NCI-H446 treated with DMSO at 0.1 percent for 48 hours (cell line): ENCODE data around the gene PRDM12.

Experiments
- DNase-seq: peaks from one replicate; lab custom pipeline; 2025; lab: John Stamatoyannopoulos, UW

Gene PRDM12

GRCh38 chr9:130636648-130637020 is 27.8 kb upstream of the PRDM12 start:
- no peak for DNase-seq

- DNase-seq: no peak
Measured at GRCh38 chr9:130638284-130639123, 25.9 kb upstream of the PRDM12 start.

DNA sequence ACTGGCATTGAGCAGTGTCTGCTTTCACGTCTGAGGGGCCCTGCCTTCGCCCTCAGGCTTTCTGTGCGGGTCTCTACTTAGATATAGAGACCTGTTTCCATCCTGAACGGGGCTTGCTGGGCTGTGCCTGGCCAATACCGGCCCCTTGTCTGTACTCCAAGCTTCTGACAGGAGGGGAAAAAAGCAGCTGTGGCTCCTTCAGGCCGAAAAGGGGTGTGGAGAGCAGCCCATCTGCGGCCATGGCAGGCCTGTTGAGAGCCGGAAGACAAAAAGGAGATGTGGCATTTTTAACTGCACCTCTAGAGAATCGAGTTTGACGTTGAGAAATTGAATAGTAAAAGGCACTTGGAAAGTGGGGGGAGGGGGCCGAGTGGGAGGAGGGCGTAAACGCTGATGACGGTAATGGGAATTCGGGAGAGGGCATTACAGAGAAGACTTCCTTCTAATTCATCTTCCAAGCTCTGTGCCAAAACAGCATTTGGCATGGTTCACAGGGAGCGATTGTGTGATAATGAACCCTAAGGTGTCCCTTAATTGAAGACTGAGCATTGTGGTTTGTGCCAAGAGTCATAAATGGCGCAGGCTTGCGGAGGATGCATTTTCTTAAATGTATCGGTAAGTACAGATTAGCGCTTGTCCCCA is 25.1 kb upstream of the PRDM12 start:
- no peak for DNase-seq

GRCh38 chr9:130639866-130640555 is 24.4 kb upstream of the PRDM12 start:
- no peak for DNase-seq

DNA sequence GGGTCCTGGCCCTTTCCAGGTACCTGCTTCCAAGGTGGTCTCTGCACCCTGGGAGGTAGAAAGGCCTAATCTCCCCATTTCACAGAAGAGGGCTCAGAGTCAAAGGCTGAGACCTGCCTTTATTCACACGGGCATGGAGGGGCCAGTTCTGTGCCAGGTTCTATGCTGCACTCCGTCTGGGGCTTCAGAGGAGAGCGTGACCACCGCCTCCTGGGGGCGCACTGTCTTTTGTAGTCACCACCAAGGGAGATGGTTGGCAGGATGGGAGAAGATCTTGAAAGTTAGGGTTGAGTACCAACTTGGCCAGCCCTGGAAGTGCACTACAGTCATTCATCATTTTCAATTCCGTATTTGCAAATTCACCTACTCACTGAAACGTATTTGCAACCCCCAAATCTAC is 23.7 kb upstream of the PRDM12 start:
- no peak for DNase-seq

DNA sequence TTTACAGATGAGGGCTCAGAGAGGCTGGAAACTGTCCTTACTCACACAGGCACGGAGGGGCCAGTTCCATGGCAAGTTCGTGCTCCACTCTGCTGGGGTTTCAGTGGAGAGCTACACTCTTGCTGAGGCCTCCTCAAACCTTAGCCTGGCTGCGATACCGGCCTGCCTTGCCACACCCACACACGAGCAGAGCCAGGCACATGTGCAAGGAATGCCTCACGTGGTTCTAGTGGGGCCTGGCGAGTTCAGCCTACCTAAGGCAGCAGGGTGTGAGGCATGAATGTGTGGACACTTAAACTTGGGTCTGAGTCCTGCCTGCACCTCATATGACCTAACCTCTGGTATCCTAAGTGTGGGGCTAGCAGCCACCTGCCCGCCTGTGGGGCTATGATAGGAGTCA is 21.5 kb upstream of the PRDM12 start:
- DNase-seq: no peak

DNA sequence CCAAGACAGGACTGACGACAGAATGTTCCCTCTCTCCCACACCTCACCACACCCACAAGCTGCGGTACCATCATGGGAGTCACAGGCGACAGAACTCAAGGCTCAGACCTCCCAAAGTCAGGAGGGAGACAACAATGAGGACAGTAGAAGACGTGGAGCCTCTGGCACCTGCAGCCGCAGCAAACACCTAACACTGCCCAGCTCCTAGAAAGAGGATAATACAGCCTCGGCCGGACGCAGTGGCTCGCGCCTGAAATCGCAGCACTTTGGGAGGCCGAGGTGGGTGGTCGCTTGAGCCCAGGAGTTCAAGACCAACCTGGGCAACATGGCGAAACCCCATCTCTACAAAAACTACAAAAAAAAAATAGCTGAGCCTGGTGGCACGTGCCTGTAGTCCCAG is 13.2 kb upstream of the PRDM12 start:
- DNase-seq: no peak

DNA sequence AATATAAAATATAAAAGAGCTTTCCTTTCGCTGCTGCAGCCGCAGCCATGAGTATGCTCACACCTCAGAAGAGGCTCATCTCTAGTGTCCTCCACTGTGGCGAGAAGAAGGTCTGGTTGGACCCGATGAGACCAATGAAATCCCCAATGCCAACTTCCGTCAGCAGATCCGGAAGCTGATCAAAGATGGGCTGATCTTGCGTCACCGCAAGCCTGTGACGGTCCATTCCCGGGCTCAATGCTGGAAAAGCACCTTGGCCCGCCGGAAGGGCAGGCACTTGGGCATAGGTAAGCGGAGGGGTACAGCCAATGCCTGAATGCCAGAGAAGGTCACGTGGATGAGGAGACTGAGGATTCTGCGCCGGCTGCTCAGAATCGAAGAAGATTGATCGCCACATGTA is 12.6 kb upstream of the PRDM12 start:
- no peak for DNase-seq

- DNase-seq: no peak
Measured at GRCh38 chr9:130654879-130655278, 9.5 kb upstream of the PRDM12 start.

- DNase-seq: no peak
Measured at GRCh38 chr9:130658893-130659698, 5.3 kb upstream of the PRDM12 start.

DNA sequence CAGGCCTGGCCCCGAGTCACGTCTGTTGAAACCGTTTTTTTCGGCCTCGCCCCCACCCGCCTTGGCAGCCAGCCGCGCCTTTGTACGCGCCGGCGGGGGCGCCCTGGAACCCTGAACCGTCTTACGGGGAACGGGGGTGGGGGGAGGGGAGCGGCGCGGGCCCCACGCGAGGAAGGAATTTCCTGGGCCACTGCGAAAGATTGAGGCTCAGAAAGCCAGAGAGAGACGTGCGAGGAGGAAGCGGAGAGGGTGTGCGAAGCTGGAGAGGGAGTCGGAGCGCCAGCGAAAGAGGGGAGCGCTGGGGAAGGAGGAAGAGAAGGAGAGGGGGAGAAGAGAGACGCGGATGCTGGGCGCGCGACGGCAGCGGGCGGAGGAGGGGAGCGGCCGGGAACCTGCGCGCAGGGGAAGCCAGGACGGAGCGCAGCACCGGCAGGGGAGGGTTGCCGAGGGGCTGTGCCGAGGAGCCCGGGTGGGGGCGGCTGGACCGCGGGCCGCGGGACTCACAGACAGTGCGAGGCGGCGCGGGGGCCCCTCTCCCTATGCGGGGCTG is 4.6 kb upstream of the PRDM12 start:
- DNase-seq: no peak

GRCh38 chr9:130660326-130660682 is 4.1 kb upstream of the PRDM12 start:
- DNase-seq: no peak

- DNase-seq: no peak
Measured at GRCh38 chr9:130660683-130661450, 3.5 kb upstream of the PRDM12 start.

DNA sequence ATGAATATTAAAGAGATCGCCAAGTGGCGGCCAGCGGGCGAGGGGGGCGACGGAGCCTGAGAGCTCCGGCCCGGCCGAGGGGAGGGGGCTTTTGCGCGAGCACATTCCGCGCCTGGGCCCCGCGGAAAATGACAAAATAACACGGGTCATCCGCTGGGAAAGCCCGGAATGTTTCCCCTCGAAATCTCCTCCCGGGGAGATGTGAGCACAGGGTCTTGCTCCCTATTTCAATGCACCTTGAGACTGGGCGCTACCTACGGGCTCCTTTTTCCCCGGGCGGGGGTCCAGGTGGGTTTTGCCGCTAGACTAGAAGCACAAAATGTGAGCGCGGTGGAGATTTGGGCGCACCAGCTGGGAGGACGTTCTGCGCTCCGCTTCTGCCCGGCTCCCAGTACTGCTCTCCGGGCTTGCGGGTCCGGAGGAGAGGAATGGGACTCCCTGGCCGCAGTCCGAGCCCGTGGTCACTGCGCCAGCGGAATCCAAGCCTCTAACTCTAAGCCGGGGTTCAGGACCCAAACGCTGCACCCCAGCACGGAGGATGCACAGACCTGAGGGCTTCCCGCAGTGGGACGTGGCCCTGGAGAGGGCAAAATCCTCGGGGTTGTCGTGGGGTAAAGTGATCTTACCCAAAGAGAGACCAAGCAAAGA is 2.8 kb upstream of the PRDM12 start:
- no peak for DNase-seq

DNA sequence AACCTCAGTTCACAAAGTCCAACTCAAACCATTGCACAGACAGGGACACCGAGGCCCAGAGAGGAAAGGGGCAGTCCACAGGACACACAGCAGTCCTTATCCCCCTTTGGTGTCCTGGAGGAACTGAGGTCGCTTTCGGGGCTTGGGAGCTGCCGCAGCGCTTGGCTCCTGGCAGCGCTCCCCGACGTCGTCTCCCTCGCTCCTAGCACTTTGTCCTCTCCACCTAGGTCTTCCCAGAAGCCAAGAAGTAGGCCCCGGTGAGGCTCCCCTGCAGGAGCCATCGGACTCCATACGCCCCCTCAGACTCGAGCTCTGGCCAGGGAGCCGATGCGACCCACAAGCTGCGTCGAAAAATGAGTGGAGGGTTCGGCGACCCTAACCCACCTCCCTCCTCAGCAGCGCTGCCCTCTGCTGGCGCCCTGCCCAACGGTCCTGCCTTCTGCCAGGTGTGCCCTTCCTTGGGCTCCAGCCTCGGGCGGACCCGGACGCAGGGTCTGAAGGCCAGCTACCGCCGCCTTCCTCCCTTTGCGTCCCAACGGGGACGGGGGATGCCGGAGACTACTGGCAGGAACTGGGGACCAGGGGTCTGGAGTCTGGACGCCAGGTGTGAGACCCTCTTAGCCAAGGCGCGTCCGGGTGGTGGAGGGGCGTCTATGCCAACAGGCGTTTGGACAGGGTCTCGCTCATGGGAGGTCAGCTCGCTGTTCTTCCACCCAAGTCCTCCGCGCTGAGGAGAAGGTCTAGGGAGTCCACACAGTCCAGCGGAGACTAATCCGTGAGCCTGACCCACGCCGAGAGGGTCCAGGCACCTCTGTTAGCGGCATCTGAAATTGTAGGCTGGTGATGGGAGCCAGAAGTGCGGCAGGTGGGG is 2.1 kb upstream of the PRDM12 start:
- DNase-seq: no peak

- no peak for DNase-seq
Measured at GRCh38 chr9:130662970-130663257, 1.5 kb upstream of the PRDM12 start.

DNA sequence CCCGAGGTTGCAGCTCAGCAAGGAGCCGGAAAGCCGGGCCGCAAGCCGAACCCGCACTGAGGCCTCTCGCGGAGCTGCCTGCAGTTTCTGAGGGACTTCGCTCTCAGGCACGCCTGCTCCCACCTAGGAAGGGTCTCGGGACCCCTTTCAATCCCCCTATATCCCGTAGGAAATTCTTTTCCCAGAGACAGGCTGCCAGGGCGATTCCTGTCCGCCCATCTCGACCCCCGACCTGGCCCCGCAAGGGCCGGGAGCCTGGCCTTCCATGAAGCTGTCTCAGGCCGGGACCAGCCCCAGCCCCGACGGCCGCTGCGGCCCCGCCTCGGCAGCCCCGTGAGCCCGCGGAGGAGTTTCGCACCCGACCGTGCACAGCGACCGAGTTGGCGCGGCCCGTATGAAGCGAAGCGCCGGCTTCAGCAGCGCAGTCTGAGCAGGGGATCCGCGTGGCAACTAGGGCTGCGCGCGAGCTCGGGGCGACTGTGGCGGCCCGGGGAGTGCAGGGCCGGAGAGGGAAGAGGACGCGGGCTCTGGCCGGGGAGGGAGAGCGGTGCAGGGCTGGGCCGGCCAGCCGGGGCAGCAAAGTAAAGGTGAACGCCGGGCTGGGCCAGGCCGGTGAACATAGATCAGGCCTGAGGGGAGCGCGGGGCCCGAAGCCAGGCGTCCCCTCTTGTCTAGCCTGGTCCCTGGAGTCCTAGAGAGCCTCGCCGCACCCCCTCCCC is 977 bp upstream of the PRDM12 start:
- no peak for DNase-seq

DNA sequence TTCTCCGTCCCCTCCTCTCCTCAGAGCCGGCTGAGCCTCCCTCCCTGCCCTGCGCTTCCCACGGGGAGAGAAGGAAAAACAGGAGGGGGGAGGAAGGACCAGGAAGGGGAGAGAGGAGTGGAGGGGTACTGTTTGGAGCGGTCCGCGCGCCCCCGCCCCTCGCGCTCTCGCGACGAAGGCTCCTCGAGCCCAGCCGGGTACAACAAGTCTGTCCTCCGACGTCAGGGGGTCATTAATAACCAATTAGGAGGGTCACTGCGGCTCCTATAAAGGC is 480 bp upstream of the PRDM12 start:
- no peak for DNase-seq

- no peak for DNase-seq
Measured at GRCh38 chr9:130665029-130665430, 636 bp downstream of the PRDM12 start.
